Measurements from ENCODE around the gene TCEAL6. TPM values are rescaled to one million over a fixed set of nuclear protein-coding genes. Genes with fewer than 3 reads are reported as not detected.
"Not testable (repeated sequence)": the region's sequence is repeated elsewhere in the genome, so short reads cannot be mapped to it uniquely, and the experiment has no call there.

The TCEAL6 gene
- total and polyA plus RNA-seq, 5 experiments from 2014 or later = not detected

GRCh38 chrX:102125436-102125835, 16.8 kb downstream of the TCEAL6 start, which contains the start of gene TCEAL2:
TCEAL2 (plus strand) TSS chrX:102125679; CDS start chrX:102126831, 1,152 bp downstream.
- H3K36me3 Mint-ChIP-seq, H3K9me3 Mint-ChIP-seq, H3K4me1 Mint-ChIP-seq, POLR2A ChIA-PET: not testable (repeated sequence)
- H3K27me3 Mint-ChIP-seq = peaks cover 17 to 30% (median 23%) of the 10 kb centered on the region in 5 donors
- peak within 1 kb of the TSS in 2 of 10 donors; percentile 28 to 71 for H3K27ac Mint-ChIP-seq
- ATAC-seq = peak; percentile 67 to 72
- peak in 8 of 10 donors; percentile 1 to 20 (median 10) for DNase-seq
- H3K4me3 Mint-ChIP-seq = peak within 1 kb of the TSS; percentile 57 to 85 (median 68)

GRCh38 chrX:102125014-102125413, 17.3 kb downstream of the TCEAL6 start:
- peak; percentile 30 to 39 for ATAC-seq
- Mint-ChIP-seq H3K27me3 (peaks cover 17 to 30% (median 23%) of the 10 kb centered on the region in 5 donors), H3K27ac (peak overlapping the region in 1 of 10 donors; percentile 71), H3K4me3 (peak overlapping the region; percentile 57 to 85 (median 68))
- DNase-seq, POLR2A ChIA-PET, H3K36me3 Mint-ChIP-seq, H3K9me3 Mint-ChIP-seq, H3K4me1 Mint-ChIP-seq: not testable (repeated sequence)

GRCh38 chrX:102115748-102116147, 26.5 kb downstream of the TCEAL6 start:
- Mint-ChIP-seq H3K27ac (no peak overlapping the region), H3K36me3 (peaks cover 0 to 10% (median 0%) of the 10 kb centered on the region in 3 donors), H3K4me3 (no peak overlapping the region), H3K9me3 (peaks cover 0 to 16% (median 1%) of the 10 kb centered on the region in 9 donors), H3K27me3 (peaks cover 0 to 22% (median 15%) of the 10 kb centered on the region in 5 donors), H3K4me1 (no peaks in the 10 kb centered on the region)
- DNase-seq = no peak
- POLR2A ChIA-PET = no interaction called here
- no peak for ATAC-seq

GRCh38 chrX:102113367-102113766, 28.9 kb downstream of the TCEAL6 start:
- no peaks in the 10 kb centered on the region for H3K4me1 Mint-ChIP-seq
- DNase-seq (no peak), ATAC-seq (no peak)
- peaks cover 0 to 22% (median 15%) of the 10 kb centered on the region in 5 donors for H3K27me3 Mint-ChIP-seq
- H3K4me3 Mint-ChIP-seq = no peak overlapping the region
- H3K36me3 Mint-ChIP-seq = peaks cover 0 to 10% (median 0%) of the 10 kb centered on the region in 3 donors
- H3K9me3 Mint-ChIP-seq = peaks cover 0 to 16% (median 1%) of the 10 kb centered on the region in 9 donors
- POLR2A ChIA-PET = no interaction called here
- H3K27ac Mint-ChIP-seq = no peak overlapping the region

Other genes starting within 250 kb of the TCEAL6 start
- 10 to 100 TPM; 35.4 to 38.9 TPM for gene ZMAT1, start 210.5 kb downstream of the TCEAL6 start, total RNA-seq
- gene ZMAT1, start 210.5 kb downstream of the TCEAL6 start, polyA plus RNA-seq = 1 to 10 TPM; 3.5 to 4.5 (median 4.3) TPM
- gene TCEAL2, start 16.8 kb downstream of the TCEAL6 start, total RNA-seq = 1 to 10 TPM; 1.6 TPM
- gene TCEAL2, start 16.8 kb downstream of the TCEAL6 start, polyA plus RNA-seq = 1 to 10 TPM in 2 of 3 donors, under 1 TPM in 1; 0.95 to 1.8 (median 1.4) TPM
- gene BEX5, start 13.5 kb upstream of the TCEAL6 start, total RNA-seq = 1 to 10 TPM; 4.9 to 9.2 TPM
- 10 to 100 TPM in 1 of 3 donors, 1 to 10 TPM in 2; 9.6 to 11.1 (median 9.9) TPM for gene BEX5, start 13.5 kb upstream of the TCEAL6 start, polyA plus RNA-seq
- gene TCP11X1, start 72.8 kb upstream of the TCEAL6 start, total RNA-seq = not detected
- not detected for gene TCP11X1, start 72.8 kb upstream of the TCEAL6 start, polyA plus RNA-seq
- not detected for gene NXF2, start 104.7 kb upstream of the TCEAL6 start, total RNA-seq
- gene NXF2, start 104.7 kb upstream of the TCEAL6 start, polyA plus RNA-seq = not detected

Measured in naive thymus-derived CD8-positive, alpha-beta T cell (primary cell).